GM12891 (cell line): ENCODE results near the gene DAO.
A peak's percentile ranks its signal among the peaks of the same experiment; 100 is the strongest.
"Not testable (repeated sequence)": the region's sequence is repeated elsewhere in the genome, so short reads cannot be mapped to it uniquely, and the experiment has no call there.

ENCODE experiments used
- DNase-seq: peaks from one replicate; pipeline ENCODE4 v3.0.0; 2011; ENCODE audit warnings: low spot score; ENCODE audit not compliant: insufficient read length
- FAIRE-seq: peaks from 2 replicates; lab custom pipeline; 2011; peaks lifted over from hg19 to GRCh38; lab: Jason Lieb, UNC
- PAX5 ChIP-seq: IDR thresholded peaks from 2 replicates; pipeline ENCODE4 v1.6.1; 2011; ENCODE audit warnings: low read length, moderate library complexity, mild to moderate bottlenecking; ENCODE audit not compliant: insufficient read depth, severe bottlenecking
- POLR2A ChIP-seq: IDR thresholded peaks from 2 replicates; pipeline ENCODE4 v1.6.1; 2011; ENCODE audit warnings: low read depth, low read length, control low read depth
- POLR2AphosphoS5 ChIP-seq: IDR thresholded peaks from 2 replicates; pipeline ENCODE4 v1.6.1; 2011; ENCODE audit warnings: low read depth, low read length, control low read depth
- POU2F2 ChIP-seq: IDR thresholded peaks from 2 replicates; pipeline ENCODE4 v1.6.1; 2011; ENCODE audit warnings: low read depth, mild to moderate bottlenecking, control low read depth, low read length, moderate library complexity
- SPI1 ChIP-seq: IDR thresholded peaks from 2 replicates; pipeline ENCODE4 v1.6.1; 2011; ENCODE audit warnings: low read depth, low read length, control low read depth
- TAF1 ChIP-seq: IDR thresholded peaks from 2 replicates; pipeline ENCODE4 v1.6.1; 2011; ENCODE audit warnings: low read depth, low read length, control low read depth

Gene DAO

DNA sequence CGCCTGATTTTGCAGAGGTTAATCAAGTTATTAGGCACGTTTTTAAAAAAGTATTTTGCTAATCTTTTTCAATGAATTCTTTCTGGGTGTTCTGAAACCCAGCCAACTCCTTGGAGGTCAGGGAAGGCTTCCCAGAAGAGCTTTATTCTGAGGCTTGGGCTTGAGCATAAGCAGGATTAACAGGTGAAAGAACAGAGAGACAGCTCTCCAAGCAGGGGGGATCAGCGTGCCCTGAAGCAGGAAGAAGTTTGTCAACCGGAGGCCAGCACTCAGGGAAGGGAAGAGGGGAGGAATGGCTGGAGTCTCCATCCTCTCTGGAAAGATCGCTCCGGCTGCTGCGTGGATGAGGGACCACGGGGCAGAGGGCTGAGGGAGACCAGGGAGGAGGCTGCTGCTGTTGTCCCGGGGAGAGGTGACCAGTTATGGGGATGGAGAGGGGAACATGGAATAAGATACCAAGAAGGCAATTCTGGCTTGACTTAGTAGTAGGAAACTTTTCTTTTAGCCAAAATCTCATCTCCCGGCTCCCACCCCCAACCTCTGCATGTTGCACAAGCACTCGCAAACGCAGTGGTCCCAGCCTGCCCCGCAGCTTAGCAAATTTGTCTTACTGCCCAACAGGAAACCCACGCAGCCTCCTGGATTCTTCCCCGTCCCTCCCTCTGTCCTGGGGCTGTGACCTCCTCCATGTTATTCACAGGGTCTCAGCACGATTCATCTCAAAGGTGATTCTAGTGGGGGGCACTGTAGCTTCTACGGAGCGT lies 21.4 kb upstream of the DAO start:
- FAIRE-seq (no peak), DNase-seq (no peak)
- TF ChIP-seq TAF1 = no peak
- TF ChIP-seq POLR2A = no peak
- no peak for TF ChIP-seq PAX5
- TF ChIP-seq POLR2AphosphoS5 = no peak
- TF ChIP-seq SPI1 = no peak
- no peak for TF ChIP-seq POU2F2

DNA sequence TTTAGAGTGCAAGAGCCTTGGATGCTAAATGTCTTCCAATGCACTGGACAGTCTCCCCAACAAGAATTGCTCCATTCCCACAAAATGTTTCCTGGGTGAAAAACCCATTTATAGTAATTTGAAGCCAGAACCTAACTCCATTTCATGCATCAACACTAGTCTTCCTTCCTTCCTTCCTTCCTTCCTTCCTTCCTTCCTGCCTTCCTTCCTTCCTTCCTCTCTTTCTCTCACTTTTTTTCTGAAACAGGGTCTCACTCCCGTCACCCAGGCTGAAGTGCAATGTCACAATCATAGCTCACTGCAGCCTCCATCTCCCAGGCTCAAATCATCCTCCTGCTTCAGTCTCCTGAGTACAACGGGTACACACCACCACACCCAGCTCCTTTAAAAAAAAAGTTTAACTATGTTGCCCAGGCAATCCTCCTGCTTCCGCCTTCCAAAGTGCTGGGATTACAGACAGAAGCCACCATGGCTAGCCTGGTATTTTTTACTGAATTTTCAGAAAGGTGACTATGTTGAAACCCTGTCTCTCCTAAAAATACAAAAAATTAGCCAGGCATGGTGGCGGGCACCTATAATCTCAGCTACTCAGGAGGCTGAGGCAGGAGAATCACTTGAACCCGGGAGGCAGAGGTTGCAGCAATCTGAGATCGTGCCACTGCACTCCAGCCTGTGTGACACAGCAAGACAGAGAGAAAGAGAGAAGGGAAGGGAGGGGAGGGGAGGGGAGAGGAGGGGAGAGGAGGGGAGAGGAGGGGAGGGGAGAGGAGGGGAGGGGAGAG lies 20.6 kb upstream of the DAO start:
- DNase-seq, FAIRE-seq: not testable (repeated sequence)

DNA sequence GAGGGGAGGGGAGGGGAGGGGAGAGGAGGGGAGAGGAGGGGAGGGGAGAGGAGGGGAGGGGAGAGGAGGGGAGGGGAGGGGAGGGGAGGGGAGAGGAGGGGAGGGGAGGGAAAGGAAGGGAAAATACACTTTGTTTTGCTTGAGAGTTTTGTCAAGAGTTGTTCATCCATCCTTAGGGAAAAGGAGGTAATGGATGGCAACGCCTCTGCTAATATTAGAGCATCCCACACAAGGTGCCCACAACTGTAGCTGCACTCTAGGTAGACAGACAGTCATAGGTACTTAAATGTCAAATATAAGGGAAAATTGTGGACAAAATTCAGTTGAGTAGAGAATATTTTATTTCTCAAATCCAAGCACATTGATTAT lies 20.0 kb upstream of the DAO start:
- FAIRE-seq (no peak), DNase-seq (no peak)
- no peak for TF ChIP-seq SPI1
- TF ChIP-seq PAX5 = no peak
- TF ChIP-seq TAF1 = no peak
- TF ChIP-seq POU2F2 = no peak
- no peak for TF ChIP-seq POLR2A
- no peak for TF ChIP-seq POLR2AphosphoS5

DNA sequence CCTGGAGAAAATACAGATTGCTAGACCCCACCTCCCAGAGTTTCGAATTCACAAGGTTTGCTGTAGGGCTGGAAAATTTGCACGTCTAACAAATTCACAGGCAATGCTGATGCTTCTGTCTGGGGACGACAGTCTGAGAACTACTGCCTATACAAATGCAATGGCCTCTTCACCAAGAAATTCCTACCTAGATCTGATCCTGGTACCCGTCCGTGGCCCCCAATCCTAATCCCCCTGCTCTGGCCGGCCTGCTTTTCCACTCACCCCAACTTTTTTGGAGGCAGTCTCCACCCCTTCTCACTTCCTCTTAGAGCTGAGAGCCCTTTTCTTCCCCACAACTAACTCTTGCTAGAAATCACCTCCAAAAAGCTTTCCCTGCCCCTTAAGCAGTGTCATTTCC lies 19.4 kb upstream of the DAO start:
- DNase-seq = no peak
- peak; percentile 26 for FAIRE-seq
- peak; percentile 95 for TF ChIP-seq SPI1
- TF ChIP-seq POLR2A = no peak

DNA sequence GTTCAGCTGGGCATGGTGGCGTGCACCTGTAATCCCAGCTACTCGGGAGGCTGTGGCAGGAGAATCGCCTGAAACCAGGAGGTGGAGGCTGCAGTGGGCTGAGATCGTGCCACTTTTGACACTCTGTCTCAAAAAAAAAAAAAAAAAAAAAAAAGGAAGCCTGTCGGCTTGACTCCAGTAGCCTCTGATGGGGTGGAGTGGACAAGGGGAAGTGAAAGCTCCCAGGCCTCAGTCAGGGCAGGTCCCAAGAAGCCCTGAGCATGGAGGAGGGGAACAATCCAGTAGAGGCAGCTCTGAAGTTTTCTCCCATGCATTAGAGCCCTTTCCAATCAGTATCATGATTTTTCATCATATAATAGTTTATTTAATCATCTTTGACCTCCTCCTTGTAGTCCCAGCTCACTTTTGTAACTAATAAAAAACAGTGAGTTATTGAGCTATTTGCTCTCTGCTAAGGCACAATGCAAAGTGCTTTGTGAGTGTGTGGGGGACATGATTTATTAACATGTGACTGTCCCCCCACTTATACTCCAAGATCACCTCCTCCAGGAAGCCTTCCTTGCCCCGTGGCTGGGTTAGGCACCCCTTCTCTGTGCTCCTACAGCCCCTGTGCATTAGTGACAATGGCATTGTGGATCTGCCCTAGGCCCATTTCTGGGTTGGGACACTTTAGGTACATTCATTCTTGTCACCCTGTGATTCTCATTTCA lies 17.9 kb upstream of the DAO start:
- TF ChIP-seq POLR2A (no peak), SPI1 (peak; percentile 95)
- DNase-seq = no peak
- FAIRE-seq = peak; percentile 40

DNA sequence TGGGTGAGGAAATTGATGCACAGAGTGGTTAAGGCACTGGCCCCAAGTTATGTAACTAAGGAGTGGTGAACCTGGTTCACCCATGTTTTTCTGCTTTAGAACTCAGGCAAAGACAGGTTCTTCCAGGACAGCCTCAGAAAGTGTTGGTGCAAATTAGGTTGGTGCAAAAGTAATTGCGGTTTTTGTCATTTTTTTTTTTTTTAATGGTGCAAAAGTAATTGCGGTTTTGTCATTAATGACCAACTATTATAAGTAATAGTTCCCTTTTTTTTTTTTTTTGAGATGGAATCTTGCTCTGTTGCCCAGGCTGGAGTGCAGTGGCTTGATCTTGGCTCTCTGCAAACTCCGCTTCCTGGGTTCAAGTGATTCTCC lies 17.3 kb upstream of the DAO start:
- no peak for DNase-seq
- no peak for FAIRE-seq
- TF ChIP-seq SPI1 (no peak), POLR2AphosphoS5 (no peak), POU2F2 (no peak), TAF1 (no peak), POLR2A (no peak), PAX5 (no peak)

DNA sequence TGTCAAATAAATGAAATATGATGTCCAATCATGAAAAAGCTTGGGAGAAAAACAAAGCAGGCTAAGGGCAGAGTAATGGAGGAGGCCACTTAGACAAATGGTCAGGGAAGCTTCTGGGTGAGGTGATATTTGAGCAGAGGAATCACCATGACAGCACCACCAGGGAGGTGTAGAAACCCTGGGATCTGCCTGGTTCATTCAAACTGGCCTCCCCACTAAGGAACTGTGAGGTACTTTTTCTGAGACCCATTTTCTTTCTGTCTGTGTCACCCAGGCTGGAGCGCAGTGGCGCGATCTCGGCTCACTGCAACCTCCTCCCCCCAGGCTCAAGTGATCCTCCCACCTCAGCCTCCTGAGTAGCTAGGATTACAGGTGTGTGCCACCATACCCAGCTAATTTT lies 14.7 kb upstream of the DAO start:
- TF ChIP-seq PAX5 (no peak), TAF1 (no peak), SPI1 (no peak), POLR2AphosphoS5 (no peak), POLR2A (no peak), POU2F2 (no peak)
- DNase-seq (no peak), FAIRE-seq (no peak)

DNA sequence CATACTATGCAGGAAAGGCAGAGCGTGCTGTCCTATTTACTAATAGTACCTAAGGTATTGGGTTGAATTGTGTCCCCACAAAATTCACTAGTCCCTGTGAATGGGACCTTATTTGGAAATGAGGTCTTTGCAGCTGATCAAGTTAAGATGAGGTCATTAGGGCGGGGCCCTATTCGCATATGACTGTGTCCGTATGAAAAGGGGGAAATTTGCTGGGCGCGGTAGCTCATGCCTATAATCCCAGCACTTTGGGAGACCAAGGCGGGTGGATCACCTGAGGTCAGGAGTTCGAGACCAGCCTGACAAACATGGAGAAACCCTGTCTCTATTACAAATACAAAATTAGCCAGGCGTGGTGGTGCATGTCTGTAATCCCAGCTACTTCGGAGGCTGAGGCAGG lies 13.8 kb upstream of the DAO start:
- FAIRE-seq, DNase-seq: not testable (repeated sequence)

DNA sequence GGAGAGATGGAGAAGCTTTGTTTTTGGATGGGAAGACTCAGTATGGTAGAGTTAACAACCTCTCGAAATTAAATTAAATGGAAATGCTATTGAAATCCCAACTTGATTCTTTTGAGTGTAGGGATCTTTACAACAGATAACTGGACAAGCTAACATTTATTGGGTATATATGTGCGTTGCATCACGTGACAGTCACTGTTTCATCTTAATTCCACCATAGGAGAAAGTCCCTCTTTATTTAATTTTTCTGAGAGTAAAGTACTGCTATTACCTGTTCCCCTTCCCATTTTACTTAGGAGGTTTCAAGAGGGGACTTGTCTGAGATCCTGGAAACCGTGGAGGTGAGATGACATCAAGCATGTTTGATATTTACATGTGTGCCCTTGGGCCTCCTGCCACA lies 11.1 kb upstream of the DAO start:
- DNase-seq (no peak), FAIRE-seq (no peak)
- TF ChIP-seq PAX5 (no peak), TAF1 (no peak), POLR2A (no peak), SPI1 (no peak), POU2F2 (no peak), POLR2AphosphoS5 (no peak)

DNA sequence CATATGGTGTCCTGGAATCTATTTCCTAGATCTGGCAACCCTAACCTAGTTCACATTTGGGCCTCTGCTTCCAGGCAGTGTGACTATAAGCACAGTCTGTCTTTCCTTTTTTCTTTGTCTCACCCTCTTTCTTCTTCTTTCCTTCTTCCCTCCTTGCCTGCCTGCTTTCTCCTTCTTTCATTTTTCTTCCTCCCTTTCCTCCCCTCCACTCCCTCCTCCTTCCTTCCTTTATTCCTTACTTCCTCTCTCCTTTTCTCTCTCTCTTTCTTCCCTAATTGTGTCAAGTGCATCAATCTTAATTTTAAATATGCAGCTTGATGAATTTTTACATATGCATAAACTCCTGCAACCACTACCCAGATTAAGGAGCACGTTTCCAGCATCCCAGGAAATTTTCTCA lies 4.6 kb upstream of the DAO start:
- TF ChIP-seq POLR2AphosphoS5 (no peak), SPI1 (no peak), PAX5 (no peak), POU2F2 (no peak), TAF1 (no peak), POLR2A (no peak)
- FAIRE-seq (no peak), DNase-seq (no peak)
